MM.1S (cell line): ENCODE measurements around the gene ITGB5.

Experiments used
- CTCF ChIP-seq: fragments of 300-600 bp; sonication (generic); IDR thresholded peaks from 2 replicates; pipeline ENCODE4 v1.5.1; 2016; ENCODE audit warnings: antibody characterized with exemption, low read length, mixed read lengths
- EZH2 ChIP-seq: fragments of 300-600 bp; sonication (generic); optimal IDR thresholded peaks from 2 replicates; pipeline ENCODE3; 2017; ENCODE audit warnings: low read depth, mild to moderate bottlenecking, antibody characterized with exemption, low read length, mixed read lengths
- EZH2phosphoT487 ChIP-seq: fragments of 300-600 bp; sonication (generic); IDR thresholded peaks from 2 replicates; pipeline ENCODE4 v1.6.1; 2018; ENCODE audit warnings: antibody characterized with exemption, low read length

DNA sequence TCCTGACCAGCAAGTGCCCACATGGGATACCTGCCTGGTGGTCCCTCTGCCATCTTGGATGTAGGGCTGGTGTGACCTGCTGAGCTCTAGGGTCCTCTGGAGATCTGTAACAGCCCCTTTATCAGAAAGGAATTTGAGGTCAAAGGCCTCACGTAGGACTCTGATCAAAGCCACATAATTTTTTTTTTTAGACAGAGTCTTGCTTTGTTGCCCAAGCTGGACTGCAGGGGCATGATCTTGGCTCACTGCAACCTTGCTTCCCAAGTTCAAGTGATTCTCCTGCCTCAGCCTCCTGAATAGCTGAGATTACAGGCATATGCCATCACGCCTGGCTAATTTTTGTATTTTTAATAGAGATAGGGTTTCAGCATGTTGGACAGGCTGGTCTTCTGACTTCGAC lies 9.5 kb downstream of the ITGB5 start:
- TF ChIP-seq CTCF, result no peak
- TF ChIP-seq EZH2, result no peak
- TF ChIP-seq EZH2phosphoT487, result no peak
